NB4 (cell line): Measurements from ENCODE around the gene BRPF3.
"Not testable (repeated sequence)": the region's sequence is repeated elsewhere in the genome, so short reads cannot be mapped to it uniquely, and the experiment has no call there.

ENCODE experiments used
- DNase-seq: peaks from one replicate; pipeline ENCODE4 v3.0.0; 2010; ENCODE audit warnings: low read depth
- H3K4me3 ChIP-seq: one replicate; pipeline ENCODE4 v1.5.1; 2011; ENCODE audit warnings: mild to moderate bottlenecking, low read depth, low read length, moderate library complexity
- CTCF ChIP-seq: IDR thresholded peaks from one replicate; pipeline ENCODE4 v1.5.1; 2012; ENCODE audit warnings: low read depth, low read length
- MAX ChIP-seq: IDR thresholded peaks from 2 replicates; pipeline ENCODE4 v1.6.1; 2011; ENCODE audit warnings: low read depth, low read length
- MYC ChIP-seq: IDR thresholded peaks from 2 replicates; pipeline ENCODE4 v1.6.1; 2011; ENCODE audit warnings: low read depth, low read length
- POLR2A ChIP-seq: IDR thresholded peaks from 2 replicates; pipeline ENCODE4 v1.6.1; 2011; ENCODE audit warnings: mild to moderate bottlenecking; ENCODE audit not compliant: insufficient read length; ENCODE audit errors: extremely low read depth

The BRPF3 gene

GRCh38 chr6:36210886-36211595 is 14.5 kb downstream of the BRPF3 start:
- no peak overlapping the region for H3K4me3 ChIP-seq
- TF ChIP-seq MYC = no peak
- no peak for TF ChIP-seq MAX
- no peak for TF ChIP-seq POLR2A
- DNase-seq = no peak

DNA sequence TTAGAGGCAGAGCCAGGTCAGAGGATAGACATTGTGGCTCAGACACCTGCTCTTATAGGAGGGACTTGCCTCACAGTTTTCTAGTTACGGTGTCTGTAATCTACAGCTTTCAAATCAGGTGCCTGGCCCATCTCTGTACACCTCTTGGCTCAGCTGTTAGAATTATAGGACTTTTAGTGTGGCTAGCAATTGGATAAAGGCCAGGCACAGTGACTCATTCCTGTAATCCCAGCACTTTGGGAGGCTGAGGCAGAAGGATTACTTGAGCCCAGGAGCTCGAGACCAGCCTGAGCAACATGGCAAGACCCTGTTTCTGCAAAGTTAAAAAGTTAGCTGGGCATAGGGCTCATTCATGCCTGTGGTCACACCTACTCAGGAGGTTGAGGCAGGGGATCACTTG is 20.0 kb downstream of the BRPF3 start:
- H3K4me3 ChIP-seq = no peak overlapping the region
- TF ChIP-seq POLR2A = no peak
- no peak for TF ChIP-seq MYC
- TF ChIP-seq MAX = no peak
- no peak for TF ChIP-seq CTCF
- no peak for DNase-seq

- TF ChIP-seq MYC (no peak), MAX (no peak), POLR2A (no peak)
- H3K4me3 ChIP-seq = no peak overlapping the region
- DNase-seq = no peak
Measured at GRCh38 chr6:36217188-36217587, 20.6 kb downstream of the BRPF3 start.

GRCh38 chr6:36217946-36218345 is 21.4 kb downstream of the BRPF3 start:
- H3K4me3 ChIP-seq = no peak overlapping the region
- TF ChIP-seq POLR2A (no peak), MAX (no peak), CTCF (no peak), MYC (no peak)
- DNase-seq = no peak

- not testable (repeated sequence) for DNase-seq, H3K4me3 ChIP-seq
Measured at GRCh38 chr6:36218516-36218915, 22.0 kb downstream of the BRPF3 start.

DNA sequence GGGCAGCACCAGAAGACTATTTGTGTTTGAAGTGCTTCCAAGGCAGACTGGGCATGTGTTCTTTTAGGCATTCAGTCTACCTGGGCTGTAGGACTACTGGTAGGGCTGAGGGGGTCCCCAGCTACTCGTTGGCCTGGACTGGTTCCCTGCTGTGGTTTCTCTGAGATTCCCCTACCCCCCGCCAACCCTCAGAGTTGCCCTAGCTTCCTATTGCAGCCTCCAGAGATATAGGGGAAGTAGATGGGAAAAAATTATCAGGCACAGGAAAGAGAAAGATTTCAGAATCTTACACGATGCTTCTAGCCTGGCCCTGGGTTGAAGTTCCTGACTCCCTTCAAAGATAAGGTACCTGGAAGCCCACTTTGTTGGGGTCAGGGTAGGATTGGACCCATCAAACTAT is 22.5 kb downstream of the BRPF3 start:
- no peak for DNase-seq
- H3K4me3 ChIP-seq = no peak overlapping the region
- no peak for TF ChIP-seq POLR2A
- no peak for TF ChIP-seq MYC
- TF ChIP-seq CTCF = no peak
- TF ChIP-seq MAX = no peak

GRCh38 chr6:36220226-36220625 is 23.7 kb downstream of the BRPF3 start:
- no peak overlapping the region for H3K4me3 ChIP-seq
- TF ChIP-seq MYC = no peak
- TF ChIP-seq POLR2A = no peak
- TF ChIP-seq MAX = no peak
- TF ChIP-seq CTCF = no peak
- no peak for DNase-seq
